ENCODE results near the gene RLN3.

DNA sequence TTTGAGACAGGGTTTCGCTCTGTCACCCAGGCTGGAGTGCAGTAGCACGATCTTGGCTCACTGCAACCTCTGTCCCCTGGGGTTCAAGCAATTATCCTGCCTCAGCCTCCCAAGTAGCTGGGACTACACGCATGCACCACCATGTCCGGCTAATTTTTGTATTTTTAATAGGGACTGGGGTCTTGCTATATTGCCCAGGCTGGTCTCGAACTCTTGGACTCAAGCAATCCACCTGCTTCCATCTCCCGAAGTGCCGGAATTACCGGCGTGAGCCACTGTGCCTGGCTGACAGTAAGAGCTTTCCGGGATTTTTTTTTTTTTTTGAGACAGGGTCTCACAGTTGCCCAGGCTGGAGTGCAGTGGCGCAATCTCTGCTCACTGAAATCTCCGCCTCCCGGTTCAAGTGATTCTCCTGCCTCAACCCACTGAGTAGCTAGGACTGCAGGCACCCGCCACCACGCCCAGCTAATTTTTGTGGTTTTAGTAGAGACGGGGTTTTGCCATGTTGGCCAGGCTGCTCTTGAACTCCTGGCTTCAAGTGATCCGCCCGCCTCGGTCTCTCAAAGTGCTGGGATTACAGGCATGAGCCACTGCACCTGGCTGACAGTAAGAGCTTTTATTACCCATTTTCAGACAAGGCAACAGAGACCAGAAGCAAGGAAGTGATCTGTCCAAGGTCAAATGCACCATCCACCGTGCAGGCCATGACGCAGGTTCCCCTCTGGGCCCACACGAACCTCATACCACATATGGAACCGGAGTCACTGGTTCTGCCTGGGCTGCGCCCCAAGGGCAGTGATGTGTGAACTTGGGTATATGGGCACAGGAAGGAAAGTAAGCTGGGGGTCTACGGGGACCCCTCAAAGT lies 42.8 kb upstream of the RLN3 start:
- TF ChIP-seq HDAC6 (IDR thresholded peaks at IDR 0.05; ENCODE audit: unreplicated experiment) (no peak), BRCA1 (IDR thresholded peaks at IDR 0.05; ENCODE audit: low read depth, low read length) (no peak), POLR2AphosphoS5 (IDR thresholded peaks at IDR 0.05; ENCODE audit: low read length) (no peak), POLR2A (IDR thresholded peaks at IDR 0.05; ENCODE audit: low read depth, low read length) (no peak), RFX5 (IDR thresholded peaks at IDR 0.05; ENCODE audit: low read depth, low read length) (no peak)
- TF ChIP-seq, protein P1, sequence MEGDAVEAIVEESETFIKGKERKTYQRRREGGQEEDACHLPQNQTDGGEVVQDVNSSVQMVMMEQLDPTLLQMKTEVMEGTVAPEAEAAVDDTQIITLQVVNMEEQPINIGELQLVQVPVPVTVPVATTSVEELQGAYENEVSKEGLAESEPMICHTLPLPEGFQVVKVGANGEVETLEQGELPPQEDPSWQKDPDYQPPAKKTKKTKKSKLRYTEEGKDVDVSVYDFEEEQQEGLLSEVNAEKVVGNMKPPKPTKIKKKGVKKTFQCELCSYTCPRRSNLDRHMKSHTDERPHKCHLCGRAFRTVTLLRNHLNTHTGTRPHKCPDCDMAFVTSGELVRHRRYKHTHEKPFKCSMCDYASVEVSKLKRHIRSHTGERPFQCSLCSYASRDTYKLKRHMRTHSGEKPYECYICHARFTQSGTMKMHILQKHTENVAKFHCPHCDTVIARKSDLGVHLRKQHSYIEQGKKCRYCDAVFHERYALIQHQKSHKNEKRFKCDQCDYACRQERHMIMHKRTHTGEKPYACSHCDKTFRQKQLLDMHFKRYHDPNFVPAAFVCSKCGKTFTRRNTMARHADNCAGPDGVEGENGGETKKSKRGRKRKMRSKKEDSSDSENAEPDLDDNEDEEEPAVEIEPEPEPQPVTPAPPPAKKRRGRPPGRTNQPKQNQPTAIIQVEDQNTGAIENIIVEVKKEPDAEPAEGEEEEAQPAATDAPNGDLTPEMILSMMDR (IDR thresholded peaks at IDR 0.05 in 2 of 3, conservative IDR thresholded peaks at IDR 0.05 in 1 of 3; ENCODE audit: control insufficient read depth in 2 of 3, extremely low read depth in 1 of 3, insufficient read depth in 1 of 3, low read depth in 3 of 3, low read length in 3 of 3), result no peak
